ENCODE measurements around the gene MYH7B.

DNA sequence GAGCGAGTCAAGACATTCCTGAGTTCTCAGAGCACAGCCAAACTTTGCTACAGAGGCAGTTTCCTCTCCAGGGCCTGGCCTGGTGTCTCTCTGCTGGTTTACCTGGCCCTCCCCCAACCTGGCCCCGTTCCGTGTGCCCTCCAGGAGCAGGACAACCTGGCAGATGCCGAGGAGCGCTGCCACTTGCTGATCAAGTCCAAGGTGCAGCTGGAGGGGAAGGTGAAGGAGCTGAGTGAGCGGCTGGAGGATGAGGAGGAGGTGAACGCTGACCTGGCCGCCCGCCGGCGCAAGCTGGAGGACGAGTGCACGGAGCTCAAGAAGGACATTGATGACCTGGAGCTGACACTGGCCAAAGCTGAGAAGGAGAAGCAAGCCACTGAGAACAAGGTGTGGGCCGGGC lies 39.5 kb downstream of the MYH7B start:
- TF ChIP-seq, protein P1, sequence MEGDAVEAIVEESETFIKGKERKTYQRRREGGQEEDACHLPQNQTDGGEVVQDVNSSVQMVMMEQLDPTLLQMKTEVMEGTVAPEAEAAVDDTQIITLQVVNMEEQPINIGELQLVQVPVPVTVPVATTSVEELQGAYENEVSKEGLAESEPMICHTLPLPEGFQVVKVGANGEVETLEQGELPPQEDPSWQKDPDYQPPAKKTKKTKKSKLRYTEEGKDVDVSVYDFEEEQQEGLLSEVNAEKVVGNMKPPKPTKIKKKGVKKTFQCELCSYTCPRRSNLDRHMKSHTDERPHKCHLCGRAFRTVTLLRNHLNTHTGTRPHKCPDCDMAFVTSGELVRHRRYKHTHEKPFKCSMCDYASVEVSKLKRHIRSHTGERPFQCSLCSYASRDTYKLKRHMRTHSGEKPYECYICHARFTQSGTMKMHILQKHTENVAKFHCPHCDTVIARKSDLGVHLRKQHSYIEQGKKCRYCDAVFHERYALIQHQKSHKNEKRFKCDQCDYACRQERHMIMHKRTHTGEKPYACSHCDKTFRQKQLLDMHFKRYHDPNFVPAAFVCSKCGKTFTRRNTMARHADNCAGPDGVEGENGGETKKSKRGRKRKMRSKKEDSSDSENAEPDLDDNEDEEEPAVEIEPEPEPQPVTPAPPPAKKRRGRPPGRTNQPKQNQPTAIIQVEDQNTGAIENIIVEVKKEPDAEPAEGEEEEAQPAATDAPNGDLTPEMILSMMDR (IDR thresholded peaks at IDR 0.05) = no peak
- TF ChIP-seq POLR2A (IDR thresholded peaks at IDR 0.05) = no peak
- no peak for TF ChIP-seq EP300 (IDR thresholded peaks at IDR 0.05)
- TF ChIP-seq POLR2AphosphoS5 (IDR thresholded peaks at IDR 0.05) = no peak
